ENCODE results near the gene SPX.

DNA sequence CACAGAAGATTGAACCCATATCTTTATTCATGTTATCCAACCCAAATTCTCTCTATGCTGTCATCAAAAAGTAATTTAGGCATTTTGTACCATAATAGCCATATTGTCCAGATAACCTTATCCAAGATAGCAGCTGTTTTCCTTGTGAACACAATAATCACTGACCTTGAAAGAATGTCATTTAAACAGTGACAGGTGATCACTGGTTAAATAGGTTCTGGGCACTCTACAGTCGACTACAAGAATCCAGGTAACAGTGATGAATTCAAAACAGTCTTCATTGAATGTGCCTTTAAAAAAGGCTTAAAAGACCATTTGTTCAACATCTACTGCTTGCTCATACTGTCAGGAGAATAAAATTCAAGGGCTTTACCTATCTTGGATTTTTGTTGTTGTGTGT is 4.6 kb upstream of the SPX start:
- TF ChIP-seq CTCF (IDR thresholded peaks at IDR 0.05; ENCODE audit: borderline replicate concordance, extremely low read depth, low read length, poor library complexity, severe bottlenecking): no peak
- no peak for TF ChIP-seq EZH2 (IDR thresholded peaks at IDR 0.05; ENCODE audit: borderline replicate concordance, low read depth, low read length, severe bottlenecking)
